CD4-positive, alpha-beta T cell (primary cell): Measurements from ENCODE around the gene FLCN. TPM values are rescaled to one million over a fixed set of nuclear protein-coding genes. Genes with fewer than 3 reads are reported as not detected.

Experiments
- ATAC-seq: fragments of 200-7000 bp; cut with Tn5 transposase; one replicate; pipeline ENCODE4 v1.10.0; 2022; ENCODE audit warnings: mild to moderate bottlenecking; ENCODE audit not compliant: poor library complexity
- CTCF ChIA-PET: fragments of 350-600 bp; sonication (Branson Sonifier 250); formaldehyde crosslinking; loops from one replicate; lab custom pipeline; 2021; ENCODE audit warnings: antibody characterized with exemption, inconsistent platforms; lab: Charles Lee
- POLR2A ChIA-PET: fragments of 350-600 bp; sonication (Branson Sonifier 250); formaldehyde crosslinking; loops from one replicate; lab custom pipeline; 2021; ENCODE audit warnings: antibody characterized with exemption, inconsistent platforms; lab: Charles Lee
- DNase-seq, 14 experiments: peaks; one replicate each; pipeline ENCODE4 v3.0.0-alpha.2; 2013 to 2020; ENCODE audit warnings: mixed read lengths in 2 of 14
- H3K27ac ChIP-seq, 2 donors: one replicate each; pipeline versions ENCODE4 v1.5.1 to v1.7.0; 2013; ENCODE audit warnings: low read length in 2 of 2, low read depth in 1 of 2, mild to moderate bottlenecking in 1 of 2
- H3K27me3 ChIP-seq, 2 experiments: 1 replicate in 1 of 2; 2 replicates in 1 of 2; pipeline versions ENCODE4 v1.6.1 to v1.7.0; 2013; ENCODE audit warnings: low read length in 2 of 2, control low read depth in 1 of 2, mild to moderate bottlenecking in 1 of 2, moderate library complexity in 1 of 2; ENCODE audit not compliant: insufficient read depth in 2 of 2, control insufficient read depth in 1 of 2
- H3K36me3 ChIP-seq: one replicate; pipeline ENCODE4 v1.6.1; 2013; ENCODE audit warnings: low read length, control low read depth; ENCODE audit not compliant: insufficient read depth
- H3K4me1 ChIP-seq: one replicate; pipeline ENCODE4 v1.6.1; 2013; ENCODE audit warnings: low read length, control low read depth; ENCODE audit not compliant: insufficient read depth
- H3K4me3 ChIP-seq: one replicate; pipeline ENCODE4 v1.5.1; 2013; ENCODE audit warnings: mild to moderate bottlenecking, low read length, moderate library complexity
- H3K9me3 ChIP-seq, 2 experiments: 1 replicate in 1 of 2; 2 replicates in 1 of 2; pipeline versions ENCODE4 v1.6.1 to v1.7.0; 2013; ENCODE audit warnings: low read length in 2 of 2, mild to moderate bottlenecking in 2 of 2, control low read depth in 1 of 2, moderate library complexity in 1 of 2; ENCODE audit not compliant: control insufficient read depth in 1 of 2, insufficient read depth in 1 of 2
- H3K27ac Mint-ChIP-seq: one replicate; pipeline ENCODE4 v1.8.0; 2020; ENCODE audit warnings: mixed read lengths
- H3K27me3 Mint-ChIP-seq: one replicate; pipeline ENCODE4 v1.8.0; 2021; ENCODE audit warnings: mixed read lengths
- H3K36me3 Mint-ChIP-seq: one replicate; pipeline ENCODE4 v1.8.0; 2021; ENCODE audit warnings: low read depth, mixed read lengths
- H3K4me1 Mint-ChIP-seq: one replicate; pipeline ENCODE4 v1.8.0; 2021; ENCODE audit warnings: low read depth, mixed read lengths
- H3K4me3 Mint-ChIP-seq: one replicate; pipeline ENCODE4 v1.8.0; 2020; ENCODE audit warnings: mild to moderate bottlenecking, mixed read lengths
- H3K9me3 Mint-ChIP-seq: one replicate; pipeline ENCODE4 v1.8.0; 2020; ENCODE audit warnings: mixed read lengths
- CTCF ChIP-seq: fragments of 200-600 bp; IDR thresholded peaks from one replicate; pipeline ENCODE4 v1.8.0; 2022; ENCODE audit warnings: antibody characterized with exemption, mild to moderate bottlenecking
- intact Hi-C, 2 experiments: fragments of 100-400 bp; cut with DNase I in 1 of 2; cut with micrococcal nuclease in 1 of 2; formaldehyde crosslinking; loops; one replicate each; pipeline versions ENCODE4 v1.15.1 to v1.9.0; 2023 to 2025; cut with DNase I, micrococcal nuclease
- total RNA-seq, 174 experiments: library from RNA in 2 of 174; stranded (reverse) in 2 of 174; gene quantifications; one replicate each; pipeline ENCODE4 v1.2.3 and lab custom pipeline; 2021 to 2026

Gene FLCN
- total RNA-seq, 2 experiments from 2014 or later: 12.1 to 15.9 TPM

- no peaks in the 10 kb centered on the region for H3K4me1 ChIP-seq
- H3K27me3 ChIP-seq: no peaks in the 10 kb centered on the region
- DNase-seq (no peak), ATAC-seq (no peak)
- H3K27ac ChIP-seq: no peak overlapping the region
- Mint-ChIP-seq H3K4me3 (peak overlapping the region; percentile 54), H3K27me3 (no peaks in the 10 kb centered on the region), H3K4me1 (peaks cover 7% of the 10 kb centered on the region), H3K27ac (no peak overlapping the region), H3K9me3 (no peaks in the 10 kb centered on the region), H3K36me3 (peaks cover 76% of the 10 kb centered on the region)
- H3K36me3 ChIP-seq: peaks cover 78% of the 10 kb centered on the region
- no peak for TF ChIP-seq CTCF
- H3K9me3 ChIP-seq: no peaks in the 10 kb centered on the region
- POLR2A ChIA-PET: interaction anchor here (1.1 kb wide), 1 partner anchor 38 kb away, joined by 3 read pairs; no protein-coding TSS in a partner anchor
- H3K4me3 ChIP-seq: no peak overlapping the region
- intact Hi-C loops: no loop called here
- CTCF ChIA-PET: no interaction called here
Observed at GRCh38 chr17:17229416-17230384, 7.3 kb downstream of the FLCN start.

- H3K4me3 Mint-ChIP-seq: no peak overlapping the region
- no peak overlapping the region for H3K27ac Mint-ChIP-seq
- H3K9me3 ChIP-seq: no peaks in the 10 kb centered on the region
- no peak overlapping the region for H3K4me3 ChIP-seq
- no peaks in the 10 kb centered on the region for H3K9me3 Mint-ChIP-seq
- no peak overlapping the region for H3K27ac ChIP-seq
- intact Hi-C loops: no loop called here
- H3K36me3 ChIP-seq: peaks cover 87% of the 10 kb centered on the region
- CTCF ChIA-PET: no interaction called here
- H3K4me1 Mint-ChIP-seq: peaks cover 7% of the 10 kb centered on the region
- peaks cover 83% of the 10 kb centered on the region for H3K36me3 Mint-ChIP-seq
- no peaks in the 10 kb centered on the region for H3K27me3 Mint-ChIP-seq
- no peaks in the 10 kb centered on the region for H3K4me1 ChIP-seq
- ATAC-seq (no peak), DNase-seq (no peak)
- POLR2A ChIA-PET: interaction anchor here (1.1 kb wide), 1 partner anchor 37 kb away, joined by 3 read pairs; no protein-coding TSS in a partner anchor
- TF ChIP-seq CTCF: no peak
- no peaks in the 10 kb centered on the region for H3K27me3 ChIP-seq
Observed at GRCh38 chr17:17228521-17229279, 8.3 kb downstream of the FLCN start.

- H3K4me1 ChIP-seq: no peaks in the 10 kb centered on the region
- DNase-seq (no peak), ATAC-seq (no peak)
- ChIA-PET CTCF (no interaction called here), POLR2A (interaction anchor here (1.1 kb wide), 1 partner anchor 36 kb away, joined by 3 read pairs; no protein-coding TSS in a partner anchor)
- intact Hi-C loops: no loop called here
- no peaks in the 10 kb centered on the region for H3K9me3 Mint-ChIP-seq
- no peak for TF ChIP-seq CTCF
- H3K27ac Mint-ChIP-seq: no peak overlapping the region
- peaks cover 7% of the 10 kb centered on the region for H3K4me1 Mint-ChIP-seq
- H3K27me3 Mint-ChIP-seq: no peaks in the 10 kb centered on the region
- H3K36me3 Mint-ChIP-seq: peaks cover 92% of the 10 kb centered on the region
- H3K4me3 ChIP-seq: no peak overlapping the region
- H3K27me3 ChIP-seq: no peaks in the 10 kb centered on the region
- no peak overlapping the region for H3K4me3 Mint-ChIP-seq
- H3K36me3 ChIP-seq: peaks cover 92% of the 10 kb centered on the region
- H3K27ac ChIP-seq: no peak overlapping the region
- H3K9me3 ChIP-seq: no peaks in the 10 kb centered on the region
Observed at GRCh38 chr17:17227608-17228520, 9.1 kb downstream of the FLCN start.
